ENCODE results near the gene ARHGEF4.

ARHGEF4 gene

GRCh38 chr2:131040661-131041401 lies 204.1 kb downstream of the ARHGEF4 start:
- no peak for DNase-seq

GRCh38 chr2:131041402-131042147 lies 204.9 kb downstream of the ARHGEF4 start:
- no peak for DNase-seq

DNA sequence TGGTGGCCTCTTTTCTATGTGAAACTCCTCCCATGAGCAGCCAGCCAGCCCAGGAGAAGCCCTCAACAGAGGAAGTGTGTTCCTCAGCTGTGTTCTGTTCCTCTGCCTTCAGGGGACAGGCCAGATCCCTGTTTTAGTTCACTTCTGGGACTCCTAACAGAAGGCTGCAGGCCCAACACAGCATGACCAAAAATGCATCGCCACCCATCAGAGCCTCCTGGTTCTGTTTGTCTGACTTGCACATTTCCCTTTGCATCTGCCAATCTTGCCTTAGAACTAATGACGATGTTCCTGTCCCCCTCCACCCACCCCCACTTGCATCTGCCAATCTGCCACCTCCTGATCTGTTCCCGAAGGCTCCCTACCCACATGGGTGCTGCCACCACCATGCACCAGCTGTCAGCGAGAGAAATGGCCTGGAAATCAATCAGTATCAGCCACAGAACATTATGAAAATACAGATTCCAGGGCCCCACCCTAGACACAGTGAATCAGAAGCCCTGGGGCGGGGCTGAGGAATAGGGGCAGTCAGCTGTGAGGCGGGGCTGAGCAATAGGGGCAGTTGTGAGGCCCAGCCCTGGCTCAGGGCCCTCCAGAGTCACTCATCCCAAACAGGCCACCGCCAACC lies 205.5 kb downstream of the ARHGEF4 start:
- DNase-seq = no peak

DNA sequence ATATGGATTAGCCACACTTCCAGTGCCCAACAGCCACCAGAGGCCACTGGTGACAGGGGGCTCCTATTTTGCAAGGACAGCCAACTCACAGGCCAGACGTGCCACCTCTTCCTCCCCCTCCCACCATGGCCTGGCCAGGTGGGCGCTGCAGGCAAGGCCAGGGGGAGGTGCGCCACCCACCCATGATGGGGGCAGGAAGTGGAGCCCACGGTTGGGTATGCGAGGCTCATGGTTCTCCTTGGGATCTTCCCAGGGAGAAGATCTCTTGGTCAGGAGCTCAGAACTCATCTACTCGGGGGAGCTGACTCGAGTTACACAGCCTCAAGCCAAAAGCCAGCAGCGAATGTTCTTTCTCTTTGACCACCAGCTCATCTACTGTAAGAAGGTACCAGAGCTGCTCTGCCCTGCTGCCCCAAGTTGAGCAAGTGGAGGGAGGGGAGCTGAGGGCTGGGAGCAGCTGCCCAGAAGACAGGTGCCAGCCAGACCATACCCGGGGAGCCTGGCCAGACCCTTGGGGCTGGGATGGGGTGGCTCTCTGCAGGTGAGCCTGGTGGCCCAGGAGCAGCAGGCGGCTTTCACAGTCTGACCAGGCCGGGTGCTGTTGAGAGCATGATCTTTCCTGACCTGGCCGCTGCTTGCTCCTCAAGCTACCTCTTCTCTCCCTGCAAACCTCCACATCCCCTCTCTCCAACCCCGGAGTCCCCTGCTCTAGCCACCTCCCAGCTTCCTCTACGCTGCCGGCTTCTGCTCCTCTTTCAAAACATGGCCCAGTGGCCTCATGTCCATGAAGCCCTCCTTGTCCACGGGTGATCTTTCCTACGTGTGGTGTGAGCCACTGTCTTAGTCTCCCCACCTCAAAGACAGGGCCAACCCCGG lies 206.7 kb downstream of the ARHGEF4 start:
- no peak for DNase-seq

DNA sequence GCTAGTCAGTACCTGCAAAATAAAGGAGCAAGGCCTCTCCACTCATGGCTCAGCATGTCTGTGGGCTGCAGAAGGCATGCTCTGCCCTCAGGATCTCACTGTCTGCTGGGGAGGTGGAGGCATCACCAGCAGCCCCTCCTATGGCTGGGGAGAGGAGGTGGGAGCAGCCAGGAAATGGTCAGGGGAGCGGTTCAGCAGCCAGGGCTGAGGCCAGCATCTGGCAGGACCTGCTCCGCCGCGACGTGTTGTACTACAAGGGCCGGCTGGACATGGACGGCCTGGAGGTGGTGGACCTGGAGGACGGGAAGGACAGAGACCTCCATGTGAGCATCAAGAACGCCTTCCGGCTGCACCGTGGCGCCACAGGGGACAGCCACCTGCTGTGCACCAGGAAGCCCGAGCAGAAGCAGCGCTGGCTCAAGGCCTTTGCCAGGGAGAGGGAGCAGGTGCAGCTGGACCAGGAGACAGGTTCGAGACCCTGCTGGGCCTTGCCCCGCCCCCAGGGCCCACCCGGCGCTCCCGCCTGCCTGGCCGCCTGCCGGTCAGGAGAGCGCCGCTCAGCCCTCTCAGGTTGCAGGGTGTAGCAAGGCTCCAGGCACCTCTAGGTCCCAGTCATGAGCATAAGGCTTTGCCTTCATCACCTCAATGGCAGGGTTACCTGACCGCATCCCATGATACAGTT lies 207.5 kb downstream of the ARHGEF4 start:
- no peak for DNase-seq

DNA sequence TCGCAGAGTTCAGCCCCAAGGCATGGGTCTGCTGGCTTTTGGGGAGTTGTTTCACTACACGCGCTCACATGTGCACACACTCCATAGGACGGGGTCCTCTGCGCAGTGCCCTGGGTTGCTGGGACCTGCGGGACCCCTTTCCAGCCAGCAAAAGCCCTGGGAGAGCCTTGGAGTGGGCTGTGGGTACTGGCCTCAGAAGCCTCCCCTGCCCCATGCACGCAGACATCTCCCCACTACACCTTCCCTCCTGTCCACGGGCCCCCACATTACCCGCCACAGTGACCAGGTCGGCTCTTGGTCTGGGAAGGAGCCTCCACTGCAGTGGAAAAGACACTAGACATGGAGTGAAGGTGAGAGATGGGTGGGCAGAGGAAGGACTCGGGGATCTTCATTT lies 208.0 kb downstream of the ARHGEF4 start:
- no peak for DNase-seq

DNA sequence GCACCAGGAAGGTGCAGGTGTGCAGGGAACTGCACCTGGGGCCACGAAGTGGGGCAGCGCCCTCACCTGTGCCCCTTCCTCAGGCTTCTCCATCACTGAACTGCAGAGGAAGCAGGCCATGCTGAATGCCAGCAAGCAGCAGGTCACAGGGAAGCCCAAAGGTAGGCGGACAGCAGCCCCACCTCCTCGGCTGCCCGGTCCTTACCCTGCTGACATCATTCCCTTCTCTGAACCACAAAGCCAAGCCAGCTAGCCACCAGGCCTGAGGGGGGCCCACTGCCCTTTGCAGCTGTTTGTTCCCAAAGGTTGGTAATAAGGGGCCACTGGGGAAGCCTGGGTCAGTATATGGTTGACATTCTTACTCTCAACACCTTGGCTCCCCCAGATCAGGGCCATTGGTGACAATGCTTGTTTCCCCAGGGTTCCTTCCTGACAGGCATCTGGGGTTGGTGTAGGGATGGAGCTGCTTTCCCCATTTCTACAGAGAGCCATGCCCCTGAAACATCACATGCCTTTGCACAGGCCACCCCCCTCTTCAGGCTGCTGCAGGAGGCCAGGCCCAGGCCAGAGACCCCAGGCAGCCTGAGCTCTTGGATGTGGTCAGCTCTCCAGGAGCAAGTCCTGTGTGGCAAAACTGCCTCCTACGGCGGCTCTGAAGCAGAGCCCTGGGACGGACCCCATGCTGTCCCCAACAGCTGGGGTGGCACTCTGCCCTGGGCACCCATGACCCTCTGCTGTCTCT lies 208.7 kb downstream of the ARHGEF4 start:
- no peak for DNase-seq

DNA sequence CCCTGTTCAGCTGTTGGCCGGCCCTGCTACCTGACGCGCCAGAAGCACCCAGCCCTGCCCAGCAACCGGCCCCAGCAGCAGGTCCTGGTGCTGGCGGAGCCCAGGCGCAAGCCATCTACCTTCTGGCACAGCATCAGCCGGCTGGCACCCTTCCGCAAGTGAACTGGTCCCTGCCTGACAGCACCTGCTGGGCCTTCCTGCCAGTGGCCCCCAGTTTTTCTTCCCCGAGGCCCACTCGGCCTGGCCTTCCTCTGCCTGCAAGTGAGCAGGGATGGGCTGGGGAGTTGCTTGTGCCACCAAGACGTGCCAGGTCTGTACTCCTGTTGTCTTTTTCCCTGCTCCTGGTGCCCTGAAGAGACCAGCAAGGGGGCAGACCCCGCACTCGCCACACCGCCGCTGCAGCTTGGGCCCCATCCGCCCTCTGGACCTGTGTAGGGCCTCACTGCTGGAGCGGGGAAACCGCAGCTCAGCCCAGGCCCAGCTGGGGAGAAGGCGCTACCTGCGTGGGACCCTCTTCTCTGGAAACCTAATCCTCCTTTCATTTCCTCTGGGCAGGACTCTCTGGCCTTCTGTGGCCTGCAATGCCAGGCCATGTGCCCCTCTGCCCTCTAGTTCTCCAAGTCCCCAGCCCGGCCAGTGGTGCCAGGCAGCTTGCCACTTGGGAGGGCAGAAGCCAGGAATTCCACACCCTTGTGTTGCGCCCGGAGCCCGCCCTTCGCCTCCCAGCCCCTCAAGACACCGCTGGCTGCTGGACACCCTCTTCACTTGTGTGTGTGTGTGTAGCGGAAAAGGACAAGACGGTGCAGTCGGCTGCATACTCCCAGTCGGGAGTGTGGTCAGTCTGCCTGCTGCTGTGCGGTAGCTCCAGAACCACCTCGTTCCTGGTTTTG lies 209.6 kb downstream of the ARHGEF4 start:
- no peak for DNase-seq

DNA sequence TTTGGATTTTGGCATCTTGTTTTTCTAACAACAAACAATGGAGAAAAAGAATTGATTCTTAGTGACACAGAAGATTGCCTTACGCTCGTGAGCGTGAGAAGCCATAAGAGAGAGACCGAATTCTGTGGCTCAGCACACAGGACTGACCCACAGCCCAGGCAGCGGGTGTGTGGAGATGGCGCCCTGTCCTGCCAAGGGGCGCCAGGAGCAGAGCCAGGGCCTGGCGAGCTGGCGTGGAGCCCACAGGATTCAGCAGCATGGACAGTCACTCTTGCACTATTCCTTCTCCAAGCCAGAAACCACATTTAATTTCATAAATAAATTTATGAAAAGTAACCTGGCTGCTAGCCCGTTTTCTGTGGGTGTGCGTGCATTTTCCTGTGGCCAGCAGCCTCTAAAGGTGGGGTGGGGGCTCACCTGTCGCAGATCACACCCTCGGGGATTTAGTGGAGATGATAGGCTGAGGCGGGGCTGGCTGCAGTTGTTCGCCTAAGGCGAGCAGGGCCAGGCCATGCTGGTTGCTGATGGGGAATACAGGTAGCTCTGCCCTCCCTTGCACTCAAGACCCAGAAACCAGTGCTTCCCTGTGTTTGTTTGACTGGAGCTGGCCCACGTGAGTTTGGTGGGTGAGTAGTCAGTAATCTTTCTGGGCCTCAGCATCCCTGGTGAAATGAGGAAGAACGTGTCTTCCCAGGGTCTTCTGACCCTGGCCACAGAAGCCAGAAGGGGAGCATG lies 210.4 kb downstream of the ARHGEF4 start:
- DNase-seq = no peak

DNA sequence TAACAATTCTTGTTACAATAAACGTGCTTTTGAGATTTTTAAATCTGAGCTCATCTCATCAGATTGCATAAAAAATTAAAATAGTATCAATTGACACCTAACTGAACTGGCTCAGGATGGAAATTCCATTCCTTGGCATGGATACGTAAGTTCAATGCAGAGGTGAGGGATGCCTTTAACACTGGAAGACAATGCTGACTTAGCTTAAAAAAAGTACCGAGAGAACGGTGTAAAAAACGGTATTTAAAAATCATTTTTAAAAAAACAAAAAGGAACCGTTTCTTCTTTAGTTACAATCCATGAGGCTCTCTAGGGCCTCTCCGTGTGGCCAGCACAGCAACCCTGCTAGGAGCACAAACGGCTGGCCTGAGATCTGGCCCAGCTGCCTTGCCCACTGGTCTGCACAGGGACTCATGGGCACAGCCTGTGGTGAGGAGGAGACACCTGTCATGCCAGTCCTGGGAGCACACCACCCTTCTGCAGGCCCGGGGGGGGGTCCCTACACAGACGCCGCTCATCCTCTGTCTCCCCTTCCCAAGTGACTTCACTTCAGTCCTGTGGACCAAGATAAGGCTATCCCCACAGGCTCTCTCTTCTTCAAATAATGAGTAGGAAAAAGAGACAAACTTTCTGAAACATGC lies 211.3 kb downstream of the ARHGEF4 start:
- DNase-seq = no peak

GRCh38 chr2:131048641-131049040 lies 211.9 kb downstream of the ARHGEF4 start:
- DNase-seq = no peak

DNA sequence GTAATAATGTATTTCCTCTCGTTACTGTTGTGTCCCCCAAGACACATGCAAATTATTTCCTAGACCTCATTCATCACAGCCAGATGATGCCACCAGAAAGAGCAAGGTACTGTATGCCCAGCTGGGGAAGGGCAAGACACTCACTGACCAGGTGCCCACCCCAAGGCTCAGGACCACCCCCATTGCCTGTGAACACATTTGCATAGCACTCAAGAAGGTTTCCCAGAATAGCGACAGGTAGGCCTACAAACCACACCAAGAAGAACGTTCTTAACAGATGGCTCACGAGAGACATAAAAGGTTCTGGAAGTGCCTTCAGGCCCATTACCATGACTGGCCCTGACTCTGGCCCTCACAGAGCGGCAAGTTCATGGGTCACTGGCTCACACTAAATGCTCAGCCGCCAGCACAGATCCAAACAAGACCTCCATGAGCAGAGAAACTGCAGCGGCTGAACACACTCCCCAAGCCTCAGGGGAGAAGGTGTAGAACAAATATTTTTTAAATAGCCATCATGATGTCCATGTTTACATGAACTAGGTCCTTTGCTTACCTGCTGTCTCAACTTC lies 212.5 kb downstream of the ARHGEF4 start:
- no peak for DNase-seq

- no peak for DNase-seq
These were observed 214.2 kb downstream of the ARHGEF4 start for GRCh38 chr2:131050896-131051295.

- DNase-seq = no peak
These were observed 216.1 kb downstream of the ARHGEF4 start for GRCh38 chr2:131052741-131053263.

- no peak for DNase-seq
These were observed 217.8 kb downstream of the ARHGEF4 start for GRCh38 chr2:131054488-131054887.

- DNase-seq = no peak
These were observed 218.7 kb downstream of the ARHGEF4 start for GRCh38 chr2:131055169-131056065.

- DNase-seq = no peak
These were observed 219.7 kb downstream of the ARHGEF4 start for GRCh38 chr2:131056204-131056931.

Measured in activated CD4-positive, CD25-positive, alpha-beta regulatory T cell (primary cell).